Non-pigmented ciliary epithelial cell (primary cell): Measurements from ENCODE around the gene TUBE1.
"Not testable (repeated sequence)": the region's sequence is repeated elsewhere in the genome, so short reads cannot be mapped to it uniquely, and the experiment has no call there.

ENCODE experiments used
- DNase-seq: peaks from one replicate; pipeline ENCODE4 v3.0.0-alpha.2; 2010; ENCODE audit warnings: low read depth

TUBE1 gene, protein sequence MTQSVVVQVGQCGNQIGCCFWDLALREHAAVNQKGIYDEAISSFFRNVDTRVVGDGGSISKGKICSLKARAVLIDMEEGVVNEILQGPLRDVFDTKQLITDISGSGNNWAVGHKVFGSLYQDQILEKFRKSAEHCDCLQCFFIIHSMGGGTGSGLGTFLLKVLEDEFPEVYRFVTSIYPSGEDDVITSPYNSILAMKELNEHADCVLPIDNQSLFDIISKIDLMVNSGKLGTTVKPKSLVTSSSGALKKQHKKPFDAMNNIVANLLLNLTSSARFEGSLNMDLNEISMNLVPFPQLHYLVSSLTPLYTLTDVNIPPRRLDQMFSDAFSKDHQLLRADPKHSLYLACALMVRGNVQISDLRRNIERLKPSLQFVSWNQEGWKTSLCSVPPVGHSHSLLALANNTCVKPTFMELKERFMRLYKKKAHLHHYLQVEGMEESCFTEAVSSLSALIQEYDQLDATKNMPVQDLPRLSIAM

GRCh38 chr6:112087136-112087911, at the start of gene TUBE1, which contains the start of gene FAM229B:
TSS of gene TUBE1 (minus strand) at chr6:112087482. CDS start at chr6:112087434, 48 bp downstream.
TSS of gene FAM229B (plus strand) at chr6:112087591. CDS start at chr6:112099284, 11,693 bp downstream.
- peak; percentile 97 for DNase-seq

DNA sequence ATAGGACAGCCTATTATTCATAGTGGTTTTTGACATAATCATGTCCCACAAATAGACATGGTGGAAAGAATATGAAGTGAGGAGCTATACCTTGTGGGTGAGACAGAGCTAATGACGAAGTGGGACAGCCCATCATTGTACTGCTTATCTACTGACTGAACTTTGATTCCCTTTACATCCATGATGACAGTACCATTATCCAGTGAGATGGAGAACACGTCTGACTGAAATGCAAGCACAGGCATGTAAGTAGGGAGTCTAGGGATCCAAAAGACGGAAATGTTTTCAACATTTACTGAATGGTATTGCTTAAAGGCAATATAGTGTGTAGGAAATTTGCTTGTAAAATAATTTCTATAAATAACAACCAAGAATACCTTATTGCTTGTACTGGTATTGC, 43.6 kb upstream of the TUBE1 start:
- no peak for DNase-seq

DNA sequence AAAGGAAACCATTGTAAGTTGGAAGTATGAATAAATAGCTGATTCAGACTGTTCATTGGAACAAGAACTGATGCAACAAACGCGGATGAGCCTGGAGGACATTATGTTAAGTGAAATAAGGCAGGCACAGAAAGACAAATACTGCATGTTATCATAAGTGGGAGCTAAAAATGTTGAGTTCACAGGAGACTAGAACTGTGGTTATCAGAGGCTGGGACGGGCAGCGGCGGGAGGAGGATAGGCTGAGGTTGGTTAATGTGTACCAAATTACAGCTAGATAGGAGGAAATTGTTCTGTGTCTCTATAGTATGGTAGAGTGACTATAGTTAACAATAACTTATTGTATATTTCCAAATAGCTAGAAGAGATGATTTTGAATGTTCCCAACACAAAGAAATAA, 40.9 kb upstream of the TUBE1 start:
- no peak for DNase-seq

GRCh38 chr6:112123982-112124381, 36.7 kb upstream of the TUBE1 start:
- no peak for DNase-seq

DNA sequence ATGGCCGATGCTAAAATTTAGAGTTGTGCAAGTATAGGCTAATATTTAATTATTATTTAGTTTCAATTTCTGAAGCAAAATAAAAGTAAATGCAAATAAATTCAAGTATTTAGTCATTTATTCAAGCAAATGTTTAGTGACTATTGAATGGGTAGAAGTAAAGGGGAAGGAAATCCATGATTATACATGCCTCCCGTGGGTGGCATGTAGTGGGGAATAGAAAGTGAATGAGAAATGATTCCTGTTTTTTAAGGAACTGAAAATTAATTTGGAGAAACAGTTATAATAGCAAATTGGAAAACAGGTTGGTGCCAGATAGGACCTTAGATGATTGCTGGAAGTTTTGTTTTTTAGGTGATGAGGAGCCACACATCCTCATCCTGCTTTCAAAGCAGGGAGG, 35.5 kb upstream of the TUBE1 start:
- DNase-seq: no peak

GRCh38 chr6:112118034-112118433, 30.8 kb upstream of the TUBE1 start:
- DNase-seq: no peak

DNA sequence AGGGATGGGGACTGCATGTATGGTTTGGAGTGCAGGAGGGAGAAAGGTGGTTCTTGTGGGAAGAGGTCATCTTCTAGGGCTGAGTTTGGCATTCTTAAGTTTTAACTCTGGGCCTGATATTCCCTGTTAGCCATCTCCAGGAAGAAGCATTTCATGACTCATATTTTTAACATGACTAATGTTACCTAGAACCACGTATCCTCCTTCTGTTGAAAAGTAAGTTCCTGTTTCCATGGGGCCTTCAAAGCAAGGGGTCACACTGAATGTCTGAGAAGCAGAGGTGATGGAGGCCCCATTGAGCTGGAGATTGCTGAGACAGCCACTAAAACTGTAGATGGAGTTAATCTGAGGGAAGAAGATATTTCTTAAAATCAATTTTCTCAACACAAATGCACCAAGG, 30.3 kb upstream of the TUBE1 start:
- DNase-seq: no peak

DNA sequence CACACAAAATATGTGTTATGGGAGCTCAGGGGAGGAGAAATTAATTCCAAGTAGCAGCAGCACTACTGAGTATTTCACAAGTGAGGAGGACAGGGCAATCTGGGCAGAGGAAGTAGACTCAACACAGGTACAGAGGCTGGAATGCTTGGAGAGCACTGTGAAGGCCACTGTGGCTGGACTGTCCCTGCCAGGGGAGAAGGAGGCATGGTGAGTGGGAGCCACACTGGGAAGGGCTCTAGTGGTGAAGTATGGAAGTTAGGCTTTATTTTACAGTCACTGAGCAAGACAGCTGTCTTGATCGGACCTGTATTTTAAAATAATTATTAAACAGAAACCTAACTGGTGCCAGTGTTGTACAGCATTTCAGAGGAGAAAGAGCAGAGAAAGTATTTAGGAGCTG, 28.9 kb upstream of the TUBE1 start:
- DNase-seq: no peak

DNA sequence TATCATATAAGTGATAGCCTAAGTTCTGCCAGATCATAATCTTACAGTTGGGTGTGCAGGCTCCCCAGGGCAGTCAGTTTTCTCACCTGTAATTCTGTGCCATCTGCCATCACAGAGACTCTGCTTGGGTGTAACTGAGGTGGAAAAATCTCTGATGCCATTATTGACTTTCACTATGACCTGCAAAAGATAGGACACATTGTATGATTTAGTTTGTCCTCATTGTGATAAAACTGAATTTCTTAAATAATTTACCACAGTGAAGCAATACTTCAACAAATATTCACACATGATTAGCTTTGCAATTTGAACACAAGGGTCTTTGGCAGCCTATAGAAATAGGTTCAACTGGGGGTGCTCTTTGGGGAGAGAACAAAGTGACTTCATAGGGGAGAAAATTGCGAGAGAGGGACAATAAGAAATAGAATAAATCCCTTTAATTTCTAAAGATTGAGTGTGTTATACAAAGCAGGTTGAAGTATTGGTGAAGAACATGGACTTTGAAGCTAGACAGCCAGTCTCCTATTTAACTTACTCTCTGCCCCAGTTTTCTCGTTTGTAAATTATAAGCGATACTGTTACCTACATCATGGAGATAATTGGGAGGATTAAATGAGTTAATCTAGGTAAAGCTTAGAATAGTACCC, 27.4 kb upstream of the TUBE1 start:
- DNase-seq: no peak

DNA sequence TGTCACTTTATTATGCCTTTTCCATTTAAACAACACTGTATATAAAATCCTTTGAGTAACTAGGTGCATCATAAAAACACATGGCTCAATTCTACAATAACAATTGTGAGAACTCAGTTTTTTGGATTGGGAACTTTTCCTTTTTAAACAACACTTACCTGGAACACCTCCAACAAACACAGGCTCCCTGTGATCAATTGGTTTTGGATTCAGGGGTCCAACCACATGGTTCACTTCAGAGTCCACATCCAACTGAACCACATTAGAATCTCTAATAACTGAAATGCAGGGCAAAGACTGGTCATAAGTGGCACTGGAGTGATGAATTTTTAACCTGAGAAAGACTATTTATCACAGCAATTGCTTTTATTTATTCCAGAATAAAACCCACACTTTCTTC, 26.6 kb upstream of the TUBE1 start:
- DNase-seq: no peak

DNA sequence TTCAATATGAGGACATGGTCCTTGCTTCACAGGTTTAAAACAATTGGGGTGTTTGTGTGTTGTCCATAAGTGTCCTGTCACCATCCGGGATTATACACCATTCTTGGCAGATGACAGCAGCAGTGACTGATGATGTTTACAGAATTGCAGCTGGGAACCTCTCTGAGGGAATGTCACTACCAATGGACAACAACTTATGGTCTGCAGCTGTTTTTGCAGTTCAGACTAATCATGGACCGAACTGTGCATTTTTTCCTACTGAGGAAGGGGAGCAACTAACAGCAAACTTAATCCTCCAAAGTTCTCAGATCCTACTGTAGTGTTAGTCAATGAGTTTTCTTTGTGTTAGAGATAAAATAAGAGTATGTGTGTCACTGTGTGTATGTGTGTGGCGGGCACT, 26.1 kb upstream of the TUBE1 start:
- DNase-seq: no peak

- no peak for DNase-seq
These were observed 22.0 kb upstream of the TUBE1 start for GRCh38 chr6:112109262-112109661.

- no peak for DNase-seq
These were observed 19.3 kb upstream of the TUBE1 start for GRCh38 chr6:112106562-112106961.

- DNase-seq: not testable (repeated sequence)
These were observed 18.7 kb upstream of the TUBE1 start for GRCh38 chr6:112106026-112106425.

DNA sequence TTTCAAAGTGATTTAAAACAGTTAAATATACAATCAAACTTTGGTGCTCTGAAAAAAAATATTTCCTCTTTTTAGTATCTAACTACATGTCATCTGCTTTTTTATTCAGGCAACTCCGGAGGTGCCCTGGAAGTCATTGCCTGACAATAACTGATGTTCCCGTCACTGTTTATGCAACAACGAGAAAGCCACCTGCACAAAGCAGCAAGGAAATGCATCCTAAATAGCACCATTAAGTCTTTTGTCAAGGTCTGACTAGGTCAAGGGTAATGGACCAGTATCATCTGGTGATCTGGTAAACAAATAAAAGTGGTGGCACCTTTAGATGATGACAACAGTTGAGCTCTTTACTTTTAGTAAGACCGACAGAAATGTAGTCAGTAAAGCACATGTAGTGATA, 13.3 kb upstream of the TUBE1 start:
- no peak for DNase-seq

- DNase-seq: no peak
These were observed 9.6 kb upstream of the TUBE1 start for GRCh38 chr6:112096901-112097300.

DNA sequence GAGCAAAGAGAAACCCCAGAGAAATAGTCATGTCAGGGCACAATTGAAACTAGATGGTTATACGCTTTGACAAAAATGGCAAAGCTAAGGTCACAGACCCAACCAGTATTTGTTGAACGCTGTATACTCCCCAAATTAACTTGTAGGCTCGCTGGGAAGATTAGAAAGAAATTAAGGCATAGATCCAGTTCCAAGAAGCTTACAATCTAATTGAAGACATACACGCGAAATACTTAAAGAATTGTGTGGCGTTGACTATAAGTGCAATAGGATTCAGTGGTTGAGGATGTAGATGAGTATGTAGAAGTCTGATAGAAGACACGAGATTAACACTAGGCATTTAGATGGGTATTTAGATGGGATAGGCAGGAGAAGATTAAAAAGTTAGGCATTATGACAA, 634 bp upstream of the TUBE1 start:
- no peak for DNase-seq

DNA sequence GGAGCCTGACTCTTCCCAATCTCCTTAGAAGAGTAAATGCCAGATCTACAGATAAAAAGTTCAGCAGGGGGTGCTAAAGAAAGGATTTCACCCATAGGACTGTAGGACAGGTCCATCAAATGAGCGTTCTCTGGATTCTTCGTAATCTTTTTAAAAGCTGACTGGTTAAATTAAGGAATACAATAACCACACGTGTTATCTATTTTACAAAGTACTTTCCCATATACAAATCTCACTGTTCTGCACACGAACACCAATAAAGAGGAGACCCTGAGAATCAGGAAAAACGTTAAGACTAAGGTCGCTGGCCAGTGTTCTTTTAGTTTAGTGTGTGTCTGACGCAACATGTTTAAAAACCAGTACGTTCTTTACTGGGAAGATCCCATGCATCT, 542 bp downstream of the TUBE1 start:
- DNase-seq: no peak

DNA sequence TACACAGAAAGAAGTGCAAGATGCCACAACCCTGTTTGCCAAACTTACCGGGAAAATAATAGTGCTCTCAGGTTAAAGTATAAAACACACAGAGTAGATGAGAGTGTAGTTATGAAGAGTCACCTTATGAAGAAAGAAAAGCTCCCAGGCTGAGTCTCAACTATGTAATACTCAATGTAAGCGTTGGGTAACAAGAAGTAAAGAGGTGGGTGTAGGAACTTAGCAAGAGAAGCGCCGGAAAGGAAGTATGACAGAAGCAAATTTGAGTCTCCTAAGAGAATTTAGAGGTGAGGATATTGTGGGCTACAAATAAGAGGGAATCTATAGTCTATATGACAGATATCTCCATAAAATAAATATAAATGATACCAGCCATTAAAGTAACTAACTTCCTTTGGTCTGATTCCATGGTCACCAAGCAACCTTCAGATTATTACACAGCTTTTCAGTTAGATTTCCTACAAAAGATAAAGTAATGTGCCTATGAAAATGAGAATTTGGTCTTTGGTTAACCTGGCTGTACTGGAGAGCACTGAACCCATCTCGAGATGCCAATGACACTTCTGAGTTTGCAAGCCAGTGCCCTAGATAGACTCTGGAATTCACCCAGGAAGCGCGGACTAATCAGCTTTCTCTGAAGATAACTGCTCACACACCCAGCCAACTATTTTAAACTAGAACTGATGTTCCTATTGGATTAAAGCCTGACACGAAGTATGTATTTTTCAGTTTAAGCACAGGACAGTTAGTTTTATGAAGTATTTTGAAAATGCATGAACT, 1.8 kb downstream of the TUBE1 start:
- no peak for DNase-seq

GRCh38 chr6:112081569-112081968, 5.7 kb downstream of the TUBE1 start:
- DNase-seq: no peak

- no peak for DNase-seq
These were observed 20.7 kb downstream of the TUBE1 start for GRCh38 chr6:112066606-112067005.

GRCh38 chr6:112065426-112065986, 21.8 kb downstream of the TUBE1 start:
- DNase-seq: no peak
